Astrocyte of the cerebellum (primary cell): ENCODE results near the gene FAM20B.
"Not testable (repeated sequence)": the region's sequence is repeated elsewhere in the genome, so short reads cannot be mapped to it uniquely, and the experiment has no call there.

Experiments used
- DNase-seq: peaks from one replicate; pipeline ENCODE4 v3.0.0-alpha.2; 2011; ENCODE audit warnings: low read depth
- H3K4me3 ChIP-seq: 2 replicates; pipeline ENCODE4 v1.5.1; 2011; ENCODE audit warnings: mild to moderate bottlenecking, low read depth, low read length, moderate library complexity
- CTCF ChIP-seq: IDR thresholded peaks from 2 replicates; pipeline ENCODE4 v1.5.1; 2012; ENCODE audit warnings: low read length, low read depth, moderate library complexity, mild to moderate bottlenecking; ENCODE audit errors: missing control alignments
- in situ Hi-C: cut with HindIII; loops from 2 replicates; pipeline ENCODE4 v1.10.0; 2017; ENCODE audit warnings: low sequenced_read_pairs

Gene FAM20B

GRCh38 chr1:179025125-179025974, at the start of gene FAM20B:
FAM20B (plus strand) TSS chr1:179025894; CDS start chr1:179043848, 17,954 bp downstream.
- in situ Hi-C loops, result no loop called here
- TF ChIP-seq CTCF, result no peak

GRCh38 chr1:178976541-178976940, 49.2 kb upstream of the FAM20B start:
- no peak for DNase-seq
- no peak overlapping the region for H3K4me3 ChIP-seq
- no peak for TF ChIP-seq CTCF
- in situ Hi-C loops, result no loop called here

More at GRCh38 chr1:179025125-179025974, at the start of gene FAM20B:
- peak within 1 kb of the TSS; percentile 90 for H3K4me3 ChIP-seq
- peak; percentile 70 for DNase-seq

DNA sequence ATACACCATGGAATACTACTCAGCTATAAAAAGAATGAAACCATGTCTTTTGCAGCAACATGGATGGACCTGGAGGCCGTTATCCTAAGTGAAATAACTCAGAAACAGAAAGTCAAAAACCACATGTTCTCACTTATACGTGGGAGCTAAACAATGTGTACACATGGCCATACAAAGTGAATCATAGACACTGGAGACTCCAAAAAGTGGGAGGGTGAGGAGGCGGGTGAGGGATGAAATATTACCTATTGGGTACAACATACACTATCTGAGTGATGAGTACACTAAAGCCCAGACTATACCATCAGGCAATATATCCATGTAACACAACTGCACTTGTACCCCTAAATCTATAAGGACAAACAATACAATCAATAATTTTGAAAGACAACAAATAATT, 39.5 kb upstream of the FAM20B start:
- DNase-seq, result no peak
- no peak for TF ChIP-seq CTCF
- in situ Hi-C loops, result no loop called here
- H3K4me3 ChIP-seq, result no peak overlapping the region

DNA sequence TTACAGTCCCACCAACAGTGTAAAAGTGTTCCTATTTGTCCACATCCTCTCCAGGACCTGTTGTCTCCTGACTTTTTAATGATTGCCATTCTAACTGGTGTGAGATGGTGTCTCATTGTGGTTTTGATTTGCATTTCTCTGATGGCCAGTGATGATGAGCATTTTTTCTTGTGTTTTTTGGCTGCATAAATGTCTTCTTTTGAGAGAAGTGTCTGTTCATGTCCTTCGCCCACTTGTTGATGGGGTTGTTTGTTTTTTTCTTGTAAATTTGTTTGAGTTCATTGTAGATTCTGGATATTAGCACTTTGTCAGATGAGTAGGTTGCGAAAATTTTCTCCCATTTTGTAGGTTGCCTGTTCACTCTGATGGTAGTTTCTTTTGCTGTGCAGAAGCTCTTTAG, 37.5 kb upstream of the FAM20B start:
- in situ Hi-C loops, DNase-seq, H3K4me3 ChIP-seq: not testable (repeated sequence)

DNA sequence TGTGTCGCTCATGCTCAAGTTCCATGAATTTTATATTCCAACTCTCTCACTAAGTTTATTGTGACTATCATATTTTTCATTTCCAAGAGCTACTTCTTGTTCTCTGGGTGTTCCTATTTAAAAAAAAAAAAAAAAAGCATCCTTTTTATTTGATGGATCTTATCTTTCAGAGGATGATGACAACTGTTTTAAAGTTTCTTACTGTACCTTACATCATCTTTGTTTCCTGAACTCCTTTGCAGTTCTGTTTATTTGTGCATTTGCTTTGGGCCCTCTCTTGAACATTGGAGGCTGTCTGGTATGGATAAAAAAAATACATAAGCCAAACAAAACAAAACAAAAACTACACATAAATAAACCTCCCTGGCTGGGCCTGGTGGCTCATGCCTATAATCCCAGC, 32.1 kb upstream of the FAM20B start:
- no peak for TF ChIP-seq CTCF
- no peak overlapping the region for H3K4me3 ChIP-seq
- no peak for DNase-seq
- in situ Hi-C loops, result no loop called here

GRCh38 chr1:178997428-178997827, 28.3 kb upstream of the FAM20B start:
- in situ Hi-C loops, result no loop called here
- TF ChIP-seq CTCF, result no peak
- no peak for DNase-seq
- H3K4me3 ChIP-seq, result no peak overlapping the region

DNA sequence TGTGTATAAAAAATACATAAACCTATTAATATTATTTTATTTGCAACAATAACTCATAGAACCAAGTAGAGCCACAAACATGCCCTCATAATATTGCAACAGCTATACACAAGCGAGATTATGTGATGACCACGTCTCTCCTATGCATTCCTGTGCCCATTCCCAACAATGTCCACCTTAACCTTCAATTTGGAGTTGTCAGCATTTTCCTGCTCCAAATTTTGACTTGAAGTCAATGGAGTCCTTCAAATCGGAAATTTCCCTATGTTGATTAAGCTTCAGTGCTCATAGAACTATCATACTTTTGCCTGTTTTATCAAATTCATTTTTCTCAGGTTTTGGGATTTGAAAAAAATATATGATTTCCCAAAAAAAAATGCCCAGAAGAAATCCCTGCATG, 27.4 kb upstream of the FAM20B start:
- no peak for DNase-seq
- in situ Hi-C loops, result no loop called here
- TF ChIP-seq CTCF, result no peak
- H3K4me3 ChIP-seq, result no peak overlapping the region
